Common myeloid progenitor, CD34-positive (primary cell): ENCODE results near the gene CAMK4.

Source experiments
- CTCF ChIA-PET: fragments of 350-600 bp; sonication (Branson Sonifier 250); formaldehyde crosslinking; loops from one replicate; lab custom pipeline; 2021; ENCODE audit warnings: antibody characterized with exemption; lab: Charles Lee
- POLR2A ChIA-PET: fragments of 350-600 bp; sonication (Branson Sonifier 250); formaldehyde crosslinking; loops from one replicate; lab custom pipeline; 2021; ENCODE audit warnings: antibody characterized with exemption; lab: Charles Lee
- DNase-seq, 3 donors: peaks; one replicate each; pipeline versions ENCODE4 v3.0.0 to v3.0.0-alpha.2; 2013
- H3K27ac ChIP-seq, 2 experiments: 1 replicate in 1 of 2; 2 replicates in 1 of 2; pipeline ENCODE4 v1.7.0; 2013; ENCODE audit warnings: inconsistent platforms in 2 of 2, low read length in 2 of 2, mild to moderate bottlenecking in 2 of 2, low read depth in 1 of 2, moderate library complexity in 1 of 2; ENCODE audit not compliant: severe bottlenecking in 2 of 2, insufficient read depth in 1 of 2, poor library complexity in 1 of 2
- H3K27me3 ChIP-seq, 5 experiments: replicated peaks in 2 of 5; 1 replicate in 3 of 5; 2 replicates in 2 of 5; pipeline versions ENCODE4 v1.6.1 to v1.7.0; 2013; ENCODE audit warnings: low read length in 4 of 5, mild to moderate bottlenecking in 2 of 5, moderate library complexity in 2 of 5, inconsistent platforms in 1 of 5; ENCODE audit not compliant: insufficient read depth in 5 of 5, control insufficient read depth in 4 of 5
- H3K36me3 ChIP-seq, 4 experiments: 1 replicate in 2 of 4; 2 replicates in 2 of 4; pipeline versions ENCODE4 v1.6.1 to v1.7.0; 2013; ENCODE audit warnings: low read length in 3 of 4, control low read depth in 1 of 4, mild to moderate bottlenecking in 1 of 4; ENCODE audit not compliant: control insufficient read depth in 4 of 4, insufficient read depth in 4 of 4
- H3K4me1 ChIP-seq, 4 experiments: 1 replicate in 3 of 4; 2 replicates in 1 of 4; pipeline versions ENCODE4 v1.6.1 to v1.7.1; 2013; ENCODE audit warnings: low read length in 3 of 4, mild to moderate bottlenecking in 3 of 4, control low read depth in 1 of 4, inconsistent platforms in 1 of 4, moderate library complexity in 1 of 4; ENCODE audit not compliant: control insufficient read depth in 4 of 4, insufficient read depth in 4 of 4; ENCODE audit errors: control extremely low read depth in 1 of 4
- H3K4me3 ChIP-seq, 7 experiments: 1 replicate in 4 of 7; 2 replicates in 3 of 7; pipeline versions ENCODE4 v1.5.1 to v1.7.0; 2013; ENCODE audit warnings: mild to moderate bottlenecking in 7 of 7, low read length in 6 of 7, moderate library complexity in 6 of 7, inconsistent platforms in 2 of 7, low read depth in 2 of 7, control low read depth in 1 of 7; ENCODE audit not compliant: insufficient read depth in 4 of 7, control insufficient read depth in 1 of 7; ENCODE audit errors: extremely low read depth in 1 of 7
- H3K9me3 ChIP-seq, 5 experiments: 1 replicate in 4 of 5; 2 replicates in 1 of 5; pipeline versions ENCODE4 v1.6.1 to v1.7.1; 2013; ENCODE audit warnings: low read length in 4 of 5, mild to moderate bottlenecking in 2 of 5, inconsistent platforms in 1 of 5, low read depth in 1 of 5, moderate library complexity in 1 of 5; ENCODE audit not compliant: control insufficient read depth in 4 of 5, insufficient read depth in 2 of 5; ENCODE audit errors: control extremely low read depth in 1 of 5
- WGBS: methylation state at CpG from one replicate; pipeline ENCODE4 v1.1.5; 2013; ENCODE audit not compliant: insufficient coverage; 5-methylcytosine and 5-hydroxymethylcytosine counted together

CAMK4 gene

GRCh38 chr5:111528056-111528455, 303.9 kb downstream of the CAMK4 start:
- H3K27ac ChIP-seq = no peak overlapping the region
- no peak for DNase-seq
- no peaks in the 10 kb centered on the region for H3K27me3 ChIP-seq
- peaks cover 2 to 15% (median 8%) of the 10 kb centered on the region in 4 experiments for H3K4me1 ChIP-seq
- CTCF ChIA-PET = interaction anchor here (0.8 to 1.1 kb wide), 2 partner anchors 14 to 18 kb away, joined by 3 read pairs; no protein-coding TSS in a partner anchor
- no peaks in the 10 kb centered on the region for H3K36me3 ChIP-seq
- POLR2A ChIA-PET = interaction anchor here (1.0 kb wide), 1 partner anchor 16 kb away, joined by 6 read pairs; the partner anchor contains the start of gene STARD4
- H3K9me3 ChIP-seq = no peaks in the 10 kb centered on the region
- H3K4me3 ChIP-seq = no peak overlapping the region
- 100% methylated on average over 2 of the region's 3 CpGs for WGBS

- WGBS = 0% methylated on average over 8 of the region's 10 CpGs
- Histone ChIP-seq H3K9me3 (peaks cover 0 to 3% (median 0%) of the 10 kb centered on the region in 5 experiments), H3K4me3 (peak overlapping the region in 3 of 7 experiments; percentile 4 to 22 (median 19)), H3K27ac (peak overlapping the region; percentile 50 to 77), H3K4me1 (peaks cover 2 to 15% (median 8%) of the 10 kb centered on the region in 4 experiments), H3K27me3 (no peaks in the 10 kb centered on the region), H3K36me3 (no peaks in the 10 kb centered on the region)
- ChIA-PET CTCF (interaction anchor here (1.5 to 2.9 kb wide), 6 partner anchors 11 to 319 kb away, joined by 3 to 34 read pairs (median 7); partner anchors contain the start of gene STARD4), POLR2A (no interaction called here)
- peak; percentile 89 to 97 (median 94) for DNase-seq
Observed at GRCh38 chr5:111530298-111530740, 306.1 kb downstream of the CAMK4 start.

- Histone ChIP-seq H3K9me3 (peaks cover 0 to 3% (median 0%) of the 10 kb centered on the region in 5 experiments), H3K36me3 (no peaks in the 10 kb centered on the region), H3K27ac (no peak overlapping the region), H3K4me1 (peaks cover 2 to 15% (median 8%) of the 10 kb centered on the region in 4 experiments), H3K4me3 (no peak overlapping the region), H3K27me3 (no peaks in the 10 kb centered on the region)
- 43% methylated on average over 1 of the region's 5 CpGs for WGBS
- POLR2A ChIA-PET = interaction anchor here (1.0 kb wide), 1 partner anchor 21 kb away, joined by 3 read pairs; the partner anchor contains the start of gene STARD4
- CTCF ChIA-PET = interaction anchor here (0.8 to 1.8 kb wide), 3 partner anchors 10 to 19 kb away, joined by 3 to 5 read pairs (median 3); no protein-coding TSS in a partner anchor
- DNase-seq = no peak
Observed at GRCh38 chr5:111532886-111533582, 308.9 kb downstream of the CAMK4 start.

GRCh38 chr5:111535879-111536549, 311.8 kb downstream of the CAMK4 start:
- no CpG with 5 or more reads among the region's 1 CpG for WGBS
- H3K27ac ChIP-seq = no peak overlapping the region
- H3K9me3 ChIP-seq = peaks cover 0 to 3% (median 0%) of the 10 kb centered on the region in 5 experiments
- DNase-seq = no peak
- CTCF ChIA-PET = no interaction called here
- peaks cover 0 to 8% (median 0%) of the 10 kb centered on the region in 4 experiments for H3K4me1 ChIP-seq
- no peaks in the 10 kb centered on the region for H3K27me3 ChIP-seq
- H3K36me3 ChIP-seq = no peaks in the 10 kb centered on the region
- no peak overlapping the region for H3K4me3 ChIP-seq
- POLR2A ChIA-PET = no interaction called here

GRCh38 chr5:111537141-111538024, 313.2 kb downstream of the CAMK4 start:
- no peak for DNase-seq
- ChIA-PET POLR2A (no interaction called here), CTCF (no interaction called here)
- H3K4me3 ChIP-seq = no peak overlapping the region
- WGBS = no CpG with 5 or more reads among the region's 1 CpG
- peaks cover 0 to 3% (median 0%) of the 10 kb centered on the region in 5 experiments for H3K9me3 ChIP-seq
- H3K4me1 ChIP-seq = peaks cover 0 to 6% (median 0%) of the 10 kb centered on the region in 4 experiments
- no peaks in the 10 kb centered on the region for H3K27me3 ChIP-seq
- no peaks in the 10 kb centered on the region for H3K36me3 ChIP-seq
- no peak overlapping the region for H3K27ac ChIP-seq
